SK-N-SH (cell line): ENCODE measurements around the gene ARMC6. TPM values are rescaled to one million over a fixed set of nuclear protein-coding genes. Genes with fewer than 3 reads are reported as not detected.

Experiments used
- CTCF ChIA-PET: fragments of 300-600, 350-600 bp; formaldehyde crosslinking; extraction: SDS; loops from one replicate; lab custom pipeline; 2021; lab: Yijun Ruan, JAX
- POLR2A ChIA-PET: fragments of 350-600 bp; sonication (Branson Sonifier 250); formaldehyde crosslinking; extraction: SDS; loops from one replicate; lab custom pipeline; 2020; ENCODE audit warnings: antibody characterized with exemption, inconsistent platforms; lab: Yijun Ruan, JAX
- DNase-seq: peaks from one replicate; pipeline ENCODE4 v3.0.0; 2012
- H2AFZ ChIP-seq: fragments of 200-600 bp; sonication (generic); 2 replicates; pipeline ENCODE4 v1.8.1; 2016; ENCODE audit warnings: antibody characterized with exemption, mild to moderate bottlenecking, low read depth
- H3F3A ChIP-seq: fragments of 200-600 bp; sonication (generic); replicated peaks from 2 replicates; pipeline ENCODE3; 2016; ENCODE audit warnings: antibody characterized with exemption, mild to moderate bottlenecking; ENCODE audit not compliant: insufficient read depth
- H3K27ac ChIP-seq, 2 experiments: fragments of 200-500 bp in 1 of 2; fragments of 200-600 bp in 1 of 2; sonication (Bioruptor generic) in 1 of 2; sonication (generic), shearing (Covaris generic) in 1 of 2; 2 replicates each; pipeline versions ENCODE4 v1.5.1 to v1.6.1; 2014 to 2016; ENCODE audit warnings: low read depth in 2 of 2, inconsistent platforms in 1 of 2, low read length in 1 of 2, mild to moderate bottlenecking in 1 of 2, mixed read lengths in 1 of 2
- H3K27me3 ChIP-seq: fragments of 200-600 bp; sonication (generic), shearing (Covaris generic); 2 replicates; pipeline ENCODE4 v1.6.1; 2016; ENCODE audit warnings: mixed run types; ENCODE audit not compliant: insufficient read depth
- H3K36me3 ChIP-seq, 2 experiments: fragments of 200-500 bp in 1 of 2; fragments of 200-600 bp in 1 of 2; sonication (Bioruptor generic) in 1 of 2; sonication (generic) in 1 of 2; replicated peaks in 1 of 2; 2 replicates each; pipeline versions ENCODE3 to v1.5.1; 2014 to 2016; ENCODE audit warnings: low read length in 1 of 2, mild to moderate bottlenecking in 1 of 2; ENCODE audit not compliant: insufficient read depth in 2 of 2, control insufficient read depth in 1 of 2
- H3K4me1 ChIP-seq, 2 experiments: fragments of 200-500 bp in 1 of 2; fragments of 200-600 bp in 1 of 2; sonication (Bioruptor generic) in 1 of 2; sonication (generic), shearing (Covaris generic) in 1 of 2; 2 replicates each; pipeline versions ENCODE4 v1.5.1 to v1.6.1; 2014 to 2016; ENCODE audit warnings: low read depth in 1 of 2, low read length in 1 of 2, mixed run types in 1 of 2; ENCODE audit not compliant: insufficient read depth in 2 of 2, control insufficient read depth in 1 of 2
- H3K4me2 ChIP-seq: fragments of 200-600 bp; sonication (generic), shearing (Covaris generic); 2 replicates; pipeline ENCODE4 v1.6.1; 2017; ENCODE audit warnings: mixed run types
- H3K4me3 ChIP-seq, 2 experiments: fragments of 200-500 bp in 1 of 2; fragments of 200-600 bp in 1 of 2; sonication (Bioruptor generic) in 1 of 2; sonication (generic), shearing (Covaris generic) in 1 of 2; 2 replicates each; pipeline versions ENCODE4 v1.5.1 to v1.8.1; 2014 to 2016; ENCODE audit warnings: low read depth in 2 of 2, inconsistent platforms in 1 of 2, low read length in 1 of 2, mild to moderate bottlenecking in 1 of 2, mixed read lengths in 1 of 2, moderate library complexity in 1 of 2
- H3K79me2 ChIP-seq: fragments of 200-600 bp; sonication (generic); 2 replicates; pipeline ENCODE4 v1.8.1; 2017; ENCODE audit warnings: mild to moderate bottlenecking; ENCODE audit not compliant: insufficient read depth
- H3K9ac ChIP-seq: fragments of 200-600 bp; sonication (generic); 2 replicates; pipeline ENCODE4 v1.6.1; 2017; ENCODE audit warnings: mixed run types
- H3K9me2 ChIP-seq: fragments of 200-600 bp; sonication (generic); 2 replicates; pipeline ENCODE4 v1.6.1; 2017; ENCODE audit warnings: mixed run types
- H3K9me3 ChIP-seq: fragments of 200-600 bp; sonication (generic); 2 replicates; pipeline ENCODE4 v1.6.1; 2017; ENCODE audit warnings: mixed run types, mild to moderate bottlenecking, moderate library complexity
- H4K20me1 ChIP-seq: fragments of 200-600 bp; sonication (generic); 2 replicates; pipeline ENCODE4 v1.6.1; 2017; ENCODE audit warnings: mild to moderate bottlenecking, mixed run types; ENCODE audit not compliant: insufficient read depth
- ELF1 ChIP-seq: IDR thresholded peaks from 2 replicates; pipeline ENCODE4 v1.4.0; 2012
- EP300 ChIP-seq, 2 experiments: IDR thresholded peaks; 2 replicates each; pipeline versions ENCODE4 v1.4.0 to v1.6.1; 2012; ENCODE audit warnings: borderline replicate concordance in 1 of 2, low read depth in 1 of 2, low read length in 1 of 2
- EZH2phosphoT487 ChIP-seq: fragments of 200-600 bp; sonication (generic); IDR thresholded peaks from 2 replicates; pipeline ENCODE4 v1.6.1; 2017; ENCODE audit warnings: low read depth, mixed run types, mild to moderate bottlenecking, antibody characterized with exemption, moderate library complexity, borderline replicate concordance
- FOXJ3 ChIP-seq: sonication (generic); formaldehyde crosslinking; IDR thresholded peaks from 2 replicates; pipeline ENCODE4 v1.5.1; 2020; ENCODE audit warnings: mild to moderate bottlenecking, missing genetic modification reagents
- FOXM1 ChIP-seq: IDR thresholded peaks from 2 replicates; pipeline ENCODE4 v1.4.0; 2012; ENCODE audit warnings: low read depth, mild to moderate bottlenecking
- GABPA ChIP-seq: IDR thresholded peaks from 2 replicates; pipeline ENCODE4 v1.4.0; 2012; ENCODE audit warnings: low read depth, mild to moderate bottlenecking
- GATA2 ChIP-seq: sonication (generic); formaldehyde crosslinking; IDR thresholded peaks from 2 replicates; pipeline ENCODE4 v1.5.0; 2020; ENCODE audit warnings: mild to moderate bottlenecking, missing genetic modification reagents
- MXI1 ChIP-seq: IDR thresholded peaks from 2 replicates; pipeline ENCODE4 v1.6.1; 2012; ENCODE audit warnings: mild to moderate bottlenecking, low read depth, low read length, improper control_type of control experiment
- NFIC ChIP-seq: IDR thresholded peaks from 2 replicates; pipeline ENCODE4 v1.4.0; 2012; ENCODE audit warnings: borderline replicate concordance
- PBX3 ChIP-seq: IDR thresholded peaks from 2 replicates; pipeline ENCODE4; 2012
- POLR2AphosphoS5 ChIP-seq: IDR thresholded peaks from 2 replicates; pipeline ENCODE4 v1.6.1; 2012; ENCODE audit warnings: low read depth, low read length
- RAD21 ChIP-seq: IDR thresholded peaks from 2 replicates; pipeline ENCODE4 v1.6.1; 2012; ENCODE audit warnings: mild to moderate bottlenecking, low read length
- RCOR1 ChIP-seq: fragments of 150-350 bp; IDR thresholded peaks from 2 replicates; pipeline ENCODE4 v1.6.1; 2017; ENCODE audit warnings: antibody characterized with exemption, low read length
- REST ChIP-seq: IDR thresholded peaks from 2 replicates; pipeline ENCODE4 v1.6.1; 2012; ENCODE audit warnings: mild to moderate bottlenecking, low read depth, low read length, moderate library complexity
- SIN3A ChIP-seq: IDR thresholded peaks from 2 replicates; pipeline ENCODE4 v1.6.1; 2012; ENCODE audit warnings: low read depth, mild to moderate bottlenecking, low read length, moderate library complexity, borderline replicate concordance
- TEAD4 ChIP-seq: IDR thresholded peaks from 2 replicates; pipeline ENCODE4 v1.4.0; 2012; ENCODE audit warnings: mild to moderate bottlenecking, borderline replicate concordance; ENCODE audit not compliant: insufficient read depth
- USF1 ChIP-seq: IDR thresholded peaks from 2 replicates; pipeline ENCODE4 v1.4.0; 2012; ENCODE audit warnings: low read depth, borderline replicate concordance
- USF2 ChIP-seq: fragments of 150-350 bp; IDR thresholded peaks from 2 replicates; pipeline ENCODE4 v1.6.1; 2017; ENCODE audit warnings: antibody characterized with exemption, low read length, low read depth, borderline replicate concordance
- WGBS: methylation state at CpG from one replicate; pipeline ENCODE4 v1.1.6; 2017; ENCODE audit warnings: low lambda C conversion rate; 5-methylcytosine and 5-hydroxymethylcytosine counted together
- polyA plus RNA-seq, 3 experiments: library from polyadenylated mRNA; depleted of rRNA; stranded (reverse); fragments of >200 nt; gene quantifications; 2 replicates each; pipeline ENCODE4 v1.2.3, GENCODE V29; 2012

Gene ARMC6
- polyA plus RNA-seq, 1 of the 3 experiments (the other 2 are of a cell fraction), result 34.7 TPM

GRCh38 chr19:19059018-19059836 is 25.8 kb downstream of the ARMC6 start:
- no peak for DNase-seq
- H3K9ac ChIP-seq, result no peak overlapping the region
- H3F3A ChIP-seq, result peaks cover 15% of the 10 kb centered on the region
- no peaks in the 10 kb centered on the region for H3K27me3 ChIP-seq
- CTCF ChIA-PET, result interaction anchor here (0.6 kb wide), 1 partner anchor 11 kb away, joined by 3 read pairs; no protein-coding TSS in a partner anchor
- WGBS, result 90% methylated on average over 12 of the region's 17 CpGs
- H3K4me3 ChIP-seq, result no peak overlapping the region
- no peak overlapping the region for H3K4me2 ChIP-seq
- H2AFZ ChIP-seq, result no peak overlapping the region
- H3K27ac ChIP-seq, result no peak overlapping the region
- H4K20me1 ChIP-seq, result no peaks in the 10 kb centered on the region
- peaks cover 5 to 6% of the 10 kb centered on the region in 2 experiments; a peak in 2 of 4 replicates for H3K4me1 ChIP-seq
- no peaks in the 10 kb centered on the region for H3K9me2 ChIP-seq
- TF ChIP-seq FOXM1, result no peak
- no peak for TF ChIP-seq REST
- TF ChIP-seq POLR2AphosphoS5, result no peak
- no peak for TF ChIP-seq EZH2phosphoT487
- no peak for TF ChIP-seq USF1
- no peak for TF ChIP-seq MXI1
- no peak for TF ChIP-seq PBX3
- H3K9me3 ChIP-seq, result no peaks in the 10 kb centered on the region
- no peaks in the 10 kb centered on the region for H3K79me2 ChIP-seq
- POLR2A ChIA-PET, result no interaction called here
- peaks cover 0 to 26% of the 10 kb centered on the region in 2 experiments for H3K36me3 ChIP-seq

- H3K27ac ChIP-seq, result no peak overlapping the region
- CTCF ChIA-PET, result interaction anchor here (1.2 kb wide), 1 partner anchor 282 kb away, joined by 3 read pairs; no protein-coding TSS in a partner anchor
- no peaks in the 10 kb centered on the region for H3K27me3 ChIP-seq
- H2AFZ ChIP-seq, result no peak overlapping the region
- H3K79me2 ChIP-seq, result no peaks in the 10 kb centered on the region
- H3K4me2 ChIP-seq, result no peak overlapping the region
- H3K4me1 ChIP-seq, result peaks cover 6 to 13% of the 10 kb centered on the region in 2 experiments; a peak in 2 of 4 replicates
- POLR2A ChIA-PET, result no interaction called here
- H3K9ac ChIP-seq, result no peak overlapping the region
- WGBS, result 93% methylated on average over 10 of the region's 12 CpGs
- H3F3A ChIP-seq, result peaks cover 19% of the 10 kb centered on the region
- DNase-seq, result no peak
- H4K20me1 ChIP-seq, result no peaks in the 10 kb centered on the region
- H3K4me3 ChIP-seq, result no peak overlapping the region
- peaks cover 0 to 18% of the 10 kb centered on the region in 2 experiments for H3K36me3 ChIP-seq
- no peaks in the 10 kb centered on the region for H3K9me3 ChIP-seq
- no peaks in the 10 kb centered on the region for H3K9me2 ChIP-seq
- TF ChIP-seq EP300 (IDR thresholded peaks at IDR 0.05; ENCODE audit: borderline replicate concordance in 1 of 2, low read depth in 1 of 2, low read length in 1 of 2) (no peak), TEAD4 (no peak), ELF1 (no peak), SIN3A (no peak), RAD21 (no peak), USF2 (no peak), FOXJ3 (no peak), NFIC (no peak), RCOR1 (no peak), GATA2 (CRISPR knock-in tag) (no peak), USF1 (no peak), GABPA (no peak)
These were observed 26.6 kb downstream of the ARMC6 start for GRCh38 chr19:19059837-19060611.
